Prostate gland (tissue), 2 donors: ENCODE measurements around the gene ZNF518A. TPM values are rescaled to one million over a fixed set of nuclear protein-coding genes. Genes with fewer than 3 reads are reported as not detected.

Experiments
- DNase-seq: peaks from one replicate; pipeline ENCODE4 v3.0.0-alpha.2; 2019; ENCODE audit warnings: low spot score
- H3K27ac ChIP-seq, 2 donors: fragments of 200-600 bp; sonication (generic); 2 replicates each; pipeline ENCODE4 v1.5.1; 2017 to 2019
- H3K27me3 ChIP-seq: fragments of 200-600 bp; sonication (generic); replicated peaks from 2 replicates; pipeline ENCODE4 v1.5.1; 2019; ENCODE audit not compliant: insufficient read depth
- H3K36me3 ChIP-seq, 2 donors: fragments of 200-600 bp; sonication (generic); 1 replicate in 1 of 2; 2 replicates in 1 of 2; pipeline versions ENCODE4 v1.5.1 to v1.8.1; 2017 to 2019
- H3K4me1 ChIP-seq: fragments of 200-600 bp; sonication (generic); replicated peaks from 2 replicates; pipeline ENCODE4 v1.5.1; 2019
- H3K4me3 ChIP-seq, 2 donors: fragments of 200-600 bp; sonication (generic); 2 replicates each; pipeline ENCODE4 v1.5.1; 2017 to 2019
- H3K9me3 ChIP-seq: fragments of 200-600 bp; sonication (generic); 2 replicates; pipeline ENCODE4 v1.5.1; 2017
- CTCF ChIP-seq, 4 experiments: fragments of 200-600 bp in 2 of 4; fragments of 450-650 bp in 2 of 4; sonication (generic) in 2 of 4; IDR thresholded peaks; 1 replicate in 3 of 4; 2 replicates in 1 of 4; pipeline ENCODE4 v1.5.1; 2016 to 2019; ENCODE audit warnings: antibody characterized with exemption in 4 of 4, mild to moderate bottlenecking in 2 of 4, moderate library complexity in 2 of 4
- POLR2A ChIP-seq: fragments of 450-650 bp; IDR thresholded peaks from one replicate; pipeline ENCODE4 v1.6.1; 2016; ENCODE audit warnings: antibody characterized with exemption, mild to moderate bottlenecking
- POLR2AphosphoS5 ChIP-seq: sonication (generic); formaldehyde crosslinking; IDR thresholded peaks from one replicate; pipeline ENCODE4 v1.6.1; 2017; ENCODE audit warnings: antibody characterized with exemption
- WGBS: methylation state at CpG from one replicate; pipeline ENCODE4 v1.1.5; 2018; 5-methylcytosine and 5-hydroxymethylcytosine counted together
- intact Hi-C: fragments of 100-400 bp; cut with DNase I; formaldehyde crosslinking; loops from one replicate; pipeline ENCODE4 v1.14.2; 2022
- total RNA-seq, 2 donors: library from RNA; depleted of rRNA; stranded (reverse); fragments of >200 nt; gene quantifications; one replicate each; pipeline ENCODE4 v1.1.0, GENCODE V29; 2016

Gene ZNF518A
- total RNA-seq, 2 donors from 2014 or later = 23.0 to 42.4 TPM

DNA sequence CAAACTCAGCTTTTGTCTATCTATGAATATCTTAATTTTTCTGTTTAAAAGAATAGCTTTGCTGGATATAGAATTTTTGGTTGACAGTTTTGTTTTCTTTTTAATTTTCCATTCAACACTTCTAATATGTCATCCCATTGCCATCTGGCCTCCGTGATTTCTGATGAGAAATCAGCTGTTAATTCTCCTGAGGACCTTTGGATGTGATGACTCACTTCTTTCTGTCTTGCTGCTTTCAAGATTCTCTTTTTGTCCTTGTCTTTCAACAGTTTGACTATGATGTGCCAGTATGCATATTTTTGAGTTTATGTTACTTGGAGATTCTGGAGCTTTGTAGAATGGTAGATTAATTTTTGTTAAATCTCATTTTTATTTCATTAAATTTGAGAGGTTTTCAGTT is 38.4 kb downstream of the ZNF518A start:
- H3K9me3 ChIP-seq = no peaks in the 10 kb centered on the region
- 86% methylated on average over 1 of the region's 1 CpG for WGBS

DNA sequence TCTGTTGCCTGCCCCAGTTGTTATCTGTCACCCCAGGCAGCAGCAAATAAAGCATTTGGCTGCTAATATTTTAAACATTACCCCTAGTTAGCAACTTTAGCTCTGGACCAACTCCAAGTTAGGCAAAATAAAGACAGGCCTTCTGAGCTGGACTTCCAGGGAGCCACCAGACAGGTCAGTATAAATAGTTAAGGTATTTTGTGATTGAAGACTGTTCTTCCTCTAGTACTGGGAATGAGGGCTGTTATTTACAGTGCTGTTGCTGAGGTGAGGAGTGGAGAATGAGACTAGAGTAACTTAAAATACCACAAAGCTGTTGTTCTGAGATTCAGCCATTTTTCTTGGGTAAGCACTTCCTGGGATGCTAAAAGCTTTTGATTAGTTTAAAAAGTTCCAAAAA is 40.1 kb downstream of the ZNF518A start:
- Histone ChIP-seq H3K9me3 (no peaks in the 10 kb centered on the region), H3K27ac (no peak overlapping the region), H3K27me3 (no peaks in the 10 kb centered on the region), H3K4me3 (no peak overlapping the region), H3K4me1 (no peaks in the 10 kb centered on the region), H3K36me3 (no peaks in the 10 kb centered on the region)
- TF ChIP-seq CTCF (IDR thresholded peaks at IDR 0.05) (no peak), POLR2A (no peak)
- no peak for DNase-seq
- intact Hi-C loops = no loop called here

More for the DNA sequence above, 38.4 kb downstream of the ZNF518A start:
- Histone ChIP-seq H3K27ac (no peak overlapping the region), H3K4me1 (no peaks in the 10 kb centered on the region), H3K36me3 (no peaks in the 10 kb centered on the region), H3K4me3 (no peak overlapping the region), H3K27me3 (no peaks in the 10 kb centered on the region)
- no peak for DNase-seq
- TF ChIP-seq CTCF (IDR thresholded peaks at IDR 0.05) = no peak
- TF ChIP-seq POLR2AphosphoS5 = no peak
- TF ChIP-seq POLR2A = no peak
- intact Hi-C loops = no loop called here

DNA sequence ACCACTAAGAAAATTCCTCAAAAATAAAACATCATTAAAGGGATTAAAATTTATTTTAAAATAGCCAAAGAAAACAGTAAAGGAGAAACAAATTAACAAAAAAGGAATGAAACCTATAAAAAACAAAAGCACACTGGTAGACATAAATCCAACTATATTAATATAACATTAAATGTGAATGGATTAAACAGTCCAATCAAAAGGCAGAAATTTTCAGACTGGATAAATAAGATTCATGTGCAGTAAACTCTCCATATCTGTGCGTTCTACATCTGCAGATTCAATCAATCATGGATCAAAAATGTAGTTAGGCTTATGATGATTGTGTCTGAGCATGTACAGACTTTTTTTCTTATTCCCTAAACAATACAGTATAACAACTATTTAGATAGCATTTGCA is 42.6 kb downstream of the ZNF518A start:
- DNase-seq = no peak
- no peaks in the 10 kb centered on the region for H3K36me3 ChIP-seq
- no peak overlapping the region for H3K27ac ChIP-seq
- 100% methylated on average over 1 of the region's 1 CpG for WGBS
- TF ChIP-seq POLR2AphosphoS5 (no peak), CTCF (IDR thresholded peaks at IDR 0.05) (no peak), POLR2A (no peak)
- intact Hi-C loops = no loop called here
- H3K4me3 ChIP-seq = no peak overlapping the region
- H3K27me3 ChIP-seq = no peaks in the 10 kb centered on the region
- H3K9me3 ChIP-seq = no peaks in the 10 kb centered on the region
- no peaks in the 10 kb centered on the region for H3K4me1 ChIP-seq

DNA sequence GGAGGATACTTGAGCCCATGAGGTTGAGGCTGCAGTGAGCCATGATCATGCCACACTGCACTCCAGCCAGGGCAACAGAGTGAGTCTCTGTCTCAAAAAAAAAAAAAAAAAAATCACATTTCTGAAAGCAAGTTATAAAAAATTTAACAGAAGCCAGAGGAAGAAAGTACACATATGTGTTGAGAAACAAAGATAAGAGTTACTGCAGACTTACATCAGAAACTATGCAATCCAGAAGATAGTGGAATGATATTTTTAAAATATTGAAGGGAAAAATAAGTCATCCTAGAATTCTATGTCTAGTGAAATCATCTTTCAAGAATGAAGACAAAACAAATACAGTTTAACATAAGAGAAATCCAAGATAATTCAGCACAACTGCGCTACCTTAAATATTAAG is 46.9 kb downstream of the ZNF518A start:
- Histone ChIP-seq H3K4me3 (no peak overlapping the region), H3K27me3 (no peaks in the 10 kb centered on the region), H3K36me3 (no peaks in the 10 kb centered on the region), H3K27ac (no peak overlapping the region), H3K4me1 (no peaks in the 10 kb centered on the region), H3K9me3 (no peaks in the 10 kb centered on the region)
- 100% methylated on average over 1 of the region's 1 CpG for WGBS
- TF ChIP-seq POLR2AphosphoS5 (no peak), CTCF (IDR thresholded peaks at IDR 0.05) (no peak), POLR2A (no peak)
- intact Hi-C loops = no loop called here
- no peak for DNase-seq

DNA sequence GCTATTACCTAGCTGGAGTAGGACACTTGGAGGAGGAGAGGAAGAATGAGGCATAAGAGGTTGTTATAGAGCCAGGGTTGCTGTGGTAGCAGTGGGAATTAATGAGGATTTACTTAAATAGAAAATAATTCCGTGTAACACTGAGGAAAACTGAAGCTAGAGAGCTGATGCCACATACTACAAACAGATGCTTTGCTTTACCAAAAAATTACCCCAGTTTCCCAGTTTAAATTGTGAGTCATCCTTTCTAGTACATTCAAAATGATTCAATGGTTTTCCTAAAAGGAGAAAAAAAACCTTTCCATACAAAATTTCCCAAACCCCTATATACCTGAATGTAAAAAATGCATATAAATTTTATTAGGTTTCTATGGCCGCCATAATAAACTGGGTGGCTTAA is 58.3 kb downstream of the ZNF518A start:
- Histone ChIP-seq H3K27me3 (no peaks in the 10 kb centered on the region), H3K9me3 (no peaks in the 10 kb centered on the region), H3K4me1 (no peaks in the 10 kb centered on the region), H3K4me3 (no peak overlapping the region), H3K27ac (no peak overlapping the region), H3K36me3 (no peaks in the 10 kb centered on the region)
- intact Hi-C loops = no loop called here
- TF ChIP-seq POLR2A (no peak), CTCF (IDR thresholded peaks at IDR 0.05) (no peak), POLR2AphosphoS5 (no peak)
- DNase-seq = no peak
- WGBS = 85% methylated on average over 2 of the region's 2 CpGs
